WTC11 (cell line): ENCODE data around the gene LRRC8C. TPM values are rescaled to one million over a fixed set of nuclear protein-coding genes. Genes with fewer than 3 reads are reported as not detected.

Source experiments
- ATAC-seq: fragments of 200-7000 bp; cut with Tn5 transposase; 2 replicates; pipeline ENCODE4 v1.10.0; 2021; ENCODE audit warnings: mild to moderate bottlenecking, moderate library complexity
- CTCF ChIA-PET: fragments of 300-600 bp; sonication (Branson Sonifier 250); formaldehyde crosslinking; loops from one replicate; lab custom pipeline; 2021; ENCODE audit warnings: antibody characterized with exemption; lab: Charles Lee
- POLR2A ChIA-PET: fragments of 350-600 bp; sonication (Branson Sonifier 250); formaldehyde crosslinking; loops from one replicate; lab custom pipeline; 2021; ENCODE audit warnings: antibody characterized with exemption; lab: Charles Lee
- DNase-seq: peaks from one replicate; pipeline ENCODE4 v3.0.0; 2021; ENCODE audit warnings: low spot score
- H3K27ac Mint-ChIP-seq: 2 replicates; pipeline ENCODE4 v1.8.0; 2021; ENCODE audit warnings: mixed read lengths
- H3K27me3 Mint-ChIP-seq: 2 replicates; pipeline ENCODE4 v1.8.0; 2021; ENCODE audit warnings: low read depth, mild to moderate bottlenecking, moderate library complexity, mixed read lengths
- H3K36me3 Mint-ChIP-seq: 2 replicates; pipeline ENCODE4 v1.8.0; 2021; ENCODE audit warnings: mixed read lengths
- H3K4me1 Mint-ChIP-seq: 2 replicates; pipeline ENCODE4 v1.8.0; 2022; ENCODE audit warnings: mixed read lengths
- H3K4me3 Mint-ChIP-seq: 2 replicates; pipeline ENCODE4 v1.8.0; 2021; ENCODE audit warnings: mild to moderate bottlenecking, moderate library complexity, mixed read lengths
- H3K9me3 Mint-ChIP-seq: 2 replicates; pipeline ENCODE4 v1.8.0; 2021; ENCODE audit warnings: mixed read lengths
- CBFB ChIP-seq: sonication (generic); formaldehyde crosslinking; IDR thresholded peaks from 2 replicates; pipeline ENCODE4 v1.8.1; 2022; ENCODE audit warnings: mild to moderate bottlenecking, low read depth, missing genetic modification reagents
- GTF2I ChIP-seq: fragments of 250-450 bp; sonication (Bioruptor Pico); conservative IDR thresholded peaks from 2 replicates; pipeline ENCODE4 v1.4.0; 2021; ENCODE audit warnings: mild to moderate bottlenecking
- JAZF1 ChIP-seq: fragments of 250-450 bp; sonication (Bioruptor Pico); IDR thresholded peaks from 2 replicates; pipeline ENCODE4 v1.9.0; 2021; ENCODE audit warnings: moderate library complexity, mild to moderate bottlenecking, inconsistent platforms
- NR1H2 ChIP-seq: sonication (generic); formaldehyde crosslinking; IDR thresholded peaks from 2 replicates; pipeline ENCODE4 v1.9.0; 2021; ENCODE audit warnings: mild to moderate bottlenecking, moderate library complexity, missing genetic modification reagents
- NR3C1 ChIP-seq: sonication (generic); formaldehyde crosslinking; conservative IDR thresholded peaks from 2 replicates; pipeline ENCODE4 v1.8.1; 2023; ENCODE audit warnings: low read depth, mild to moderate bottlenecking, missing genetic modification reagents
- SMAD3 ChIP-seq: sonication (generic); formaldehyde crosslinking; IDR thresholded peaks from 2 replicates; pipeline ENCODE4 v1.8.0; 2022; ENCODE audit warnings: missing genetic modification reagents, mild to moderate bottlenecking, borderline replicate concordance
- TP53 ChIP-seq: sonication (generic); formaldehyde crosslinking; IDR thresholded peaks from 2 replicates; pipeline ENCODE4 v1.8.1; 2023; ENCODE audit warnings: mild to moderate bottlenecking, missing genetic modification reagents
- ZNF263 ChIP-seq: sonication (generic); formaldehyde crosslinking; IDR thresholded peaks from 2 replicates; pipeline ENCODE4 v1.8.1; 2022; ENCODE audit warnings: low read depth, mild to moderate bottlenecking, moderate library complexity, missing genetic modification reagents
- ZNF416 ChIP-seq: fragments of 250-450 bp; sonication (Bioruptor Pico); IDR thresholded peaks from 2 replicates; pipeline ENCODE4 v1.9.0; 2021; ENCODE audit warnings: mild to moderate bottlenecking, inconsistent platforms
- total RNA-seq: library from RNA; stranded (reverse); gene quantifications from 3 replicates; pipeline ENCODE4 v1.2.3, GENCODE V29; 2021
- TF ChIP-seq, protein P1 (sequence below): sonication (generic); formaldehyde crosslinking; IDR thresholded peaks from 2 replicates; pipeline ENCODE4 v1.8.0; 2022; ENCODE audit warnings: mild to moderate bottlenecking, missing genetic modification reagents
- TF ChIP-seq, protein P2 (sequence below): sonication (generic); formaldehyde crosslinking; IDR thresholded peaks from 2 replicates; pipeline ENCODE4 v1.8.1; 2022; ENCODE audit warnings: mild to moderate bottlenecking, missing genetic modification reagents, moderate library complexity, borderline replicate concordance
- TF ChIP-seq, protein P3 (sequence below): sonication (generic); formaldehyde crosslinking; IDR thresholded peaks from 2 replicates; pipeline ENCODE4 v1.8.1; 2022; ENCODE audit warnings: low read depth, missing genetic modification reagents, borderline replicate concordance
- TF ChIP-seq, protein P4 (sequence below): fragments of 250-450 bp; sonication (Bioruptor Pico); IDR thresholded peaks from 2 replicates; pipeline ENCODE4 v1.9.0; 2021; ENCODE audit warnings: mild to moderate bottlenecking, borderline replicate concordance
- TF ChIP-seq, protein P5 (sequence below): sonication (generic); formaldehyde crosslinking; IDR thresholded peaks from 2 replicates; pipeline ENCODE4 v1.8.0; 2023; ENCODE audit warnings: missing genetic modification reagents, mild to moderate bottlenecking, borderline replicate concordance
- TF ChIP-seq, protein P6 (sequence below): sonication (generic); formaldehyde crosslinking; IDR thresholded peaks from 2 replicates; pipeline ENCODE4 v1.8.1; 2023; ENCODE audit warnings: mild to moderate bottlenecking, missing genetic modification reagents
- TF ChIP-seq, protein P7 (sequence below): sonication (generic); formaldehyde crosslinking; IDR thresholded peaks from 2 replicates; pipeline ENCODE4 v1.8.1; 2023; ENCODE audit warnings: mild to moderate bottlenecking, missing genetic modification reagents, borderline replicate concordance
- TF ChIP-seq, protein P8 (sequence below): sonication (generic); formaldehyde crosslinking; IDR thresholded peaks from 2 replicates; pipeline ENCODE4 v1.8.1; 2022; ENCODE audit warnings: mild to moderate bottlenecking, moderate library complexity, missing genetic modification reagents

Gene LRRC8C
- total RNA-seq, 1 experiment from 2014 or later: 1.8 TPM

DNA sequence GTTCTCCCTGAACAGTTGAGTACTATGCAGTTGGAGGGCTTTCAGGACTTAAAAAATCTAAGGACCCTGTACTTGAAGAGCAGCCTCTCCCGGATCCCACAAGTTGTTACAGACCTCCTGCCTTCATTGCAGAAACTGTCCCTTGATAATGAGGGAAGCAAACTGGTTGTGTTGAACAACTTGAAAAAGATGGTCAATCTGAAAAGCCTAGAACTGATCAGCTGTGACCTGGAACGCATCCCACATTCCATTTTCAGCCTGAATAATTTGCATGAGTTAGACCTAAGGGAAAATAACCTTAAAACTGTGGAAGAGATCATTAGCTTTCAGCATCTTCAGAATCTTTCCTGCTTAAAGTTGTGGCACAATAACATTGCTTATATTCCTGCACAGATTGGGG lies 48.7 kb upstream of the LRRC8C start:
- ATAC-seq (no peak), DNase-seq (no peak)
- CTCF ChIA-PET: no interaction called here
- Mint-ChIP-seq H3K27ac (no peak overlapping the region), H3K4me1 (peaks cover 33% of the 10 kb centered on the region), H3K4me3 (no peak overlapping the region), H3K9me3 (no peaks in the 10 kb centered on the region), H3K36me3 (peaks cover 34% of the 10 kb centered on the region), H3K27me3 (no peaks in the 10 kb centered on the region)
- TF ChIP-seq GTF2I (CRISPR knock-in tag) (no peak), TP53 (no peak), NR1H2 (CRISPR knock-in tag) (no peak), ZNF263 (no peak), JAZF1 (CRISPR knock-in tag) (no peak), SMAD3 (CRISPR knock-in tag) (no peak), CBFB (CRISPR knock-in tag) (no peak), ZNF416 (CRISPR knock-in tag) (no peak), NR3C1 (CRISPR knock-in tag) (no peak)
- TF ChIP-seq, protein P1, sequence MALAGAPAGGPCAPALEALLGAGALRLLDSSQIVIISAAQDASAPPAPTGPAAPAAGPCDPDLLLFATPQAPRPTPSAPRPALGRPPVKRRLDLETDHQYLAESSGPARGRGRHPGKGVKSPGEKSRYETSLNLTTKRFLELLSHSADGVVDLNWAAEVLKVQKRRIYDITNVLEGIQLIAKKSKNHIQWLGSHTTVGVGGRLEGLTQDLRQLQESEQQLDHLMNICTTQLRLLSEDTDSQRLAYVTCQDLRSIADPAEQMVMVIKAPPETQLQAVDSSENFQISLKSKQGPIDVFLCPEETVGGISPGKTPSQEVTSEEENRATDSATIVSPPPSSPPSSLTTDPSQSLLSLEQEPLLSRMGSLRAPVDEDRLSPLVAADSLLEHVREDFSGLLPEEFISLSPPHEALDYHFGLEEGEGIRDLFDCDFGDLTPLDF (CRISPR knock-in tag): no peak
- TF ChIP-seq, protein P2, sequence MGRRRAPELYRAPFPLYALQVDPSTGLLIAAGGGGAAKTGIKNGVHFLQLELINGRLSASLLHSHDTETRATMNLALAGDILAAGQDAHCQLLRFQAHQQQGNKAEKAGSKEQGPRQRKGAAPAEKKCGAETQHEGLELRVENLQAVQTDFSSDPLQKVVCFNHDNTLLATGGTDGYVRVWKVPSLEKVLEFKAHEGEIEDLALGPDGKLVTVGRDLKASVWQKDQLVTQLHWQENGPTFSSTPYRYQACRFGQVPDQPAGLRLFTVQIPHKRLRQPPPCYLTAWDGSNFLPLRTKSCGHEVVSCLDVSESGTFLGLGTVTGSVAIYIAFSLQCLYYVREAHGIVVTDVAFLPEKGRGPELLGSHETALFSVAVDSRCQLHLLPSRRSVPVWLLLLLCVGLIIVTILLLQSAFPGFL: no peak
- TF ChIP-seq, protein P3, sequence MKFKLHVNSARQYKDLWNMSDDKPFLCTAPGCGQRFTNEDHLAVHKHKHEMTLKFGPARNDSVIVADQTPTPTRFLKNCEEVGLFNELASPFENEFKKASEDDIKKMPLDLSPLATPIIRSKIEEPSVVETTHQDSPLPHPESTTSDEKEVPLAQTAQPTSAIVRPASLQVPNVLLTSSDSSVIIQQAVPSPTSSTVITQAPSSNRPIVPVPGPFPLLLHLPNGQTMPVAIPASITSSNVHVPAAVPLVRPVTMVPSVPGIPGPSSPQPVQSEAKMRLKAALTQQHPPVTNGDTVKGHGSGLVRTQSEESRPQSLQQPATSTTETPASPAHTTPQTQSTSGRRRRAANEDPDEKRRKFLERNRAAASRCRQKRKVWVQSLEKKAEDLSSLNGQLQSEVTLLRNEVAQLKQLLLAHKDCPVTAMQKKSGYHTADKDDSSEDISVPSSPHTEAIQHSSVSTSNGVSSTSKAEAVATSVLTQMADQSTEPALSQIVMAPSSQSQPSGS (CRISPR knock-in tag): no peak
- TF ChIP-seq, protein P4, sequence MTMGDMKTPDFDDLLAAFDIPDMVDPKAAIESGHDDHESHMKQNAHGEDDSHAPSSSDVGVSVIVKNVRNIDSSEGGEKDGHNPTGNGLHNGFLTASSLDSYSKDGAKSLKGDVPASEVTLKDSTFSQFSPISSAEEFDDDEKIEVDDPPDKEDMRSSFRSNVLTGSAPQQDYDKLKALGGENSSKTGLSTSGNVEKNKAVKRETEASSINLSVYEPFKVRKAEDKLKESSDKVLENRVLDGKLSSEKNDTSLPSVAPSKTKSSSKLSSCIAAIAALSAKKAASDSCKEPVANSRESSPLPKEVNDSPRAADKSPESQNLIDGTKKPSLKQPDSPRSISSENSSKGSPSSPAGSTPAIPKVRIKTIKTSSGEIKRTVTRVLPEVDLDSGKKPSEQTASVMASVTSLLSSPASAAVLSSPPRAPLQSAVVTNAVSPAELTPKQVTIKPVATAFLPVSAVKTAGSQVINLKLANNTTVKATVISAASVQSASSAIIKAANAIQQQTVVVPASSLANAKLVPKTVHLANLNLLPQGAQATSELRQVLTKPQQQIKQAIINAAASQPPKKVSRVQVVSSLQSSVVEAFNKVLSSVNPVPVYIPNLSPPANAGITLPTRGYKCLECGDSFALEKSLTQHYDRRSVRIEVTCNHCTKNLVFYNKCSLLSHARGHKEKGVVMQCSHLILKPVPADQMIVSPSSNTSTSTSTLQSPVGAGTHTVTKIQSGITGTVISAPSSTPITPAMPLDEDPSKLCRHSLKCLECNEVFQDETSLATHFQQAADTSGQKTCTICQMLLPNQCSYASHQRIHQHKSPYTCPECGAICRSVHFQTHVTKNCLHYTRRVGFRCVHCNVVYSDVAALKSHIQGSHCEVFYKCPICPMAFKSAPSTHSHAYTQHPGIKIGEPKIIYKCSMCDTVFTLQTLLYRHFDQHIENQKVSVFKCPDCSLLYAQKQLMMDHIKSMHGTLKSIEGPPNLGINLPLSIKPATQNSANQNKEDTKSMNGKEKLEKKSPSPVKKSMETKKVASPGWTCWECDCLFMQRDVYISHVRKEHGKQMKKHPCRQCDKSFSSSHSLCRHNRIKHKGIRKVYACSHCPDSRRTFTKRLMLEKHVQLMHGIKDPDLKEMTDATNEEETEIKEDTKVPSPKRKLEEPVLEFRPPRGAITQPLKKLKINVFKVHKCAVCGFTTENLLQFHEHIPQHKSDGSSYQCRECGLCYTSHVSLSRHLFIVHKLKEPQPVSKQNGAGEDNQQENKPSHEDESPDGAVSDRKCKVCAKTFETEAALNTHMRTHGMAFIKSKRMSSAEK (CRISPR knock-in tag): no peak
- TF ChIP-seq, protein P5, sequence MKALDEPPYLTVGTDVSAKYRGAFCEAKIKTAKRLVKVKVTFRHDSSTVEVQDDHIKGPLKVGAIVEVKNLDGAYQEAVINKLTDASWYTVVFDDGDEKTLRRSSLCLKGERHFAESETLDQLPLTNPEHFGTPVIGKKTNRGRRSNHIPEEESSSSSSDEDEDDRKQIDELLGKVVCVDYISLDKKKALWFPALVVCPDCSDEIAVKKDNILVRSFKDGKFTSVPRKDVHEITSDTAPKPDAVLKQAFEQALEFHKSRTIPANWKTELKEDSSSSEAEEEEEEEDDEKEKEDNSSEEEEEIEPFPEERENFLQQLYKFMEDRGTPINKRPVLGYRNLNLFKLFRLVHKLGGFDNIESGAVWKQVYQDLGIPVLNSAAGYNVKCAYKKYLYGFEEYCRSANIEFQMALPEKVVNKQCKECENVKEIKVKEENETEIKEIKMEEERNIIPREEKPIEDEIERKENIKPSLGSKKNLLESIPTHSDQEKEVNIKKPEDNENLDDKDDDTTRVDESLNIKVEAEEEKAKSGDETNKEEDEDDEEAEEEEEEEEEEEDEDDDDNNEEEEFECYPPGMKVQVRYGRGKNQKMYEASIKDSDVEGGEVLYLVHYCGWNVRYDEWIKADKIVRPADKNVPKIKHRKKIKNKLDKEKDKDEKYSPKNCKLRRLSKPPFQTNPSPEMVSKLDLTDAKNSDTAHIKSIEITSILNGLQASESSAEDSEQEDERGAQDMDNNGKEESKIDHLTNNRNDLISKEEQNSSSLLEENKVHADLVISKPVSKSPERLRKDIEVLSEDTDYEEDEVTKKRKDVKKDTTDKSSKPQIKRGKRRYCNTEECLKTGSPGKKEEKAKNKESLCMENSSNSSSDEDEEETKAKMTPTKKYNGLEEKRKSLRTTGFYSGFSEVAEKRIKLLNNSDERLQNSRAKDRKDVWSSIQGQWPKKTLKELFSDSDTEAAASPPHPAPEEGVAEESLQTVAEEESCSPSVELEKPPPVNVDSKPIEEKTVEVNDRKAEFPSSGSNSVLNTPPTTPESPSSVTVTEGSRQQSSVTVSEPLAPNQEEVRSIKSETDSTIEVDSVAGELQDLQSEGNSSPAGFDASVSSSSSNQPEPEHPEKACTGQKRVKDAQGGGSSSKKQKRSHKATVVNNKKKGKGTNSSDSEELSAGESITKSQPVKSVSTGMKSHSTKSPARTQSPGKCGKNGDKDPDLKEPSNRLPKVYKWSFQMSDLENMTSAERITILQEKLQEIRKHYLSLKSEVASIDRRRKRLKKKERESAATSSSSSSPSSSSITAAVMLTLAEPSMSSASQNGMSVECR: no peak
- TF ChIP-seq, protein P6, sequence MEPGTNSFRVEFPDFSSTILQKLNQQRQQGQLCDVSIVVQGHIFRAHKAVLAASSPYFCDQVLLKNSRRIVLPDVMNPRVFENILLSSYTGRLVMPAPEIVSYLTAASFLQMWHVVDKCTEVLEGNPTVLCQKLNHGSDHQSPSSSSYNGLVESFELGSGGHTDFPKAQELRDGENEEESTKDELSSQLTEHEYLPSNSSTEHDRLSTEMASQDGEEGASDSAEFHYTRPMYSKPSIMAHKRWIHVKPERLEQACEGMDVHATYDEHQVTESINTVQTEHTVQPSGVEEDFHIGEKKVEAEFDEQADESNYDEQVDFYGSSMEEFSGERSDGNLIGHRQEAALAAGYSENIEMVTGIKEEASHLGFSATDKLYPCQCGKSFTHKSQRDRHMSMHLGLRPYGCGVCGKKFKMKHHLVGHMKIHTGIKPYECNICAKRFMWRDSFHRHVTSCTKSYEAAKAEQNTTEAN (CRISPR knock-in tag): no peak
- TF ChIP-seq, protein P7, sequence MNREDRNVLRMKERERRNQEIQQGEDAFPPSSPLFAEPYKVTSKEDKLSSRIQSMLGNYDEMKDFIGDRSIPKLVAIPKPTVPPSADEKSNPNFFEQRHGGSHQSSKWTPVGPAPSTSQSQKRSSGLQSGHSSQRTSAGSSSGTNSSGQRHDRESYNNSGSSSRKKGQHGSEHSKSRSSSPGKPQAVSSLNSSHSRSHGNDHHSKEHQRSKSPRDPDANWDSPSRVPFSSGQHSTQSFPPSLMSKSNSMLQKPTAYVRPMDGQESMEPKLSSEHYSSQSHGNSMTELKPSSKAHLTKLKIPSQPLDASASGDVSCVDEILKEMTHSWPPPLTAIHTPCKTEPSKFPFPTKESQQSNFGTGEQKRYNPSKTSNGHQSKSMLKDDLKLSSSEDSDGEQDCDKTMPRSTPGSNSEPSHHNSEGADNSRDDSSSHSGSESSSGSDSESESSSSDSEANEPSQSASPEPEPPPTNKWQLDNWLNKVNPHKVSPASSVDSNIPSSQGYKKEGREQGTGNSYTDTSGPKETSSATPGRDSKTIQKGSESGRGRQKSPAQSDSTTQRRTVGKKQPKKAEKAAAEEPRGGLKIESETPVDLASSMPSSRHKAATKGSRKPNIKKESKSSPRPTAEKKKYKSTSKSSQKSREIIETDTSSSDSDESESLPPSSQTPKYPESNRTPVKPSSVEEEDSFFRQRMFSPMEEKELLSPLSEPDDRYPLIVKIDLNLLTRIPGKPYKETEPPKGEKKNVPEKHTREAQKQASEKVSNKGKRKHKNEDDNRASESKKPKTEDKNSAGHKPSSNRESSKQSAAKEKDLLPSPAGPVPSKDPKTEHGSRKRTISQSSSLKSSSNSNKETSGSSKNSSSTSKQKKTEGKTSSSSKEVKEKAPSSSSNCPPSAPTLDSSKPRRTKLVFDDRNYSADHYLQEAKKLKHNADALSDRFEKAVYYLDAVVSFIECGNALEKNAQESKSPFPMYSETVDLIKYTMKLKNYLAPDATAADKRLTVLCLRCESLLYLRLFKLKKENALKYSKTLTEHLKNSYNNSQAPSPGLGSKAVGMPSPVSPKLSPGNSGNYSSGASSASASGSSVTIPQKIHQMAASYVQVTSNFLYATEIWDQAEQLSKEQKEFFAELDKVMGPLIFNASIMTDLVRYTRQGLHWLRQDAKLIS (CRISPR knock-in tag): no peak
- TF ChIP-seq, protein P8, sequence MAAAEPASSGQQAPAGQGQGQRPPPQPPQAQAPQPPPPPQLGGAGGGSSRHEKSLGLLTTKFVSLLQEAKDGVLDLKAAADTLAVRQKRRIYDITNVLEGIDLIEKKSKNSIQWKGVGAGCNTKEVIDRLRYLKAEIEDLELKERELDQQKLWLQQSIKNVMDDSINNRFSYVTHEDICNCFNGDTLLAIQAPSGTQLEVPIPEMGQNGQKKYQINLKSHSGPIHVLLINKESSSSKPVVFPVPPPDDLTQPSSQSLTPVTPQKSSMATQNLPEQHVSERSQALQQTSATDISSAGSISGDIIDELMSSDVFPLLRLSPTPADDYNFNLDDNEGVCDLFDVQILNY (CRISPR knock-in tag): no peak
- POLR2A ChIA-PET: no interaction called here
